ENCODE measurements around the gene CD46.

DNA sequence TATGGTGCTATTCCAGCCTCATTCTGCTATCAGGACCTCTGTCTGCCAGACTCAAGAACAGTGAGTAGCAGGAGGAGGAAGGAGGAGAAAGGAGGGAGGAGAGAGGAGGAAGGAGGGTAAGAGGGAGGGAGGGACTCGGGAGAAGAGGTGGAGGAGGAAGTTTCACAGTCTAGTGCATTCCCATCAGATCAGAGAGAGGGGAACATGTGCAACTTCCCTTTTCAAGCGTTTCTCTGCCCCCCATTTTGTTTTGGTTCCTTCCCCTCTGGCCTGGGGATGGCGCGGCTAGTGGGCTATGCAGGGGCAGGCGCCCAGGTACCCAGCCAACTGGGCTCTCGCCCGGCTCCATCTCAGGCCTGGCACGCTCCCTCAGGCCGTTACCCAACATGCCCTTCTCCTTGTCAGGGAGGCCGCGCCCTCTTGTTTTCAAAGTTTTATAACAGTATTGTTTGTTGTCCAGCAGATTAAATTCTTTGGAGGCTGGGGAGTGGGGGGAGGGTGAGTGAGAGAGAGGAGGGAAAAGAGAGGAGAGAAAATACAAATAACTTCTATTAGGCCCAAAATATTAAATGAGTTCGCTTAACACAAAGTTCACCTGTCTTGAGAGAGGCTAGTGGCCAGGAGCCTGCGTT lies 56.0 kb downstream of the CD46 start:
- TF ChIP-seq CTCF (IDR thresholded peaks at IDR 0.05 in 2 of 3, conservative IDR thresholded peaks at IDR 0.05 in 1 of 3; ENCODE audit: control insufficient read depth in 2 of 3, extremely low read depth in 1 of 3, insufficient read depth in 1 of 3, low read depth in 3 of 3, low read length in 3 of 3), result no peak
- TF ChIP-seq POLR2AphosphoS5 (IDR thresholded peaks at IDR 0.05; ENCODE audit: low read length), result no peak
- TF ChIP-seq JUND (IDR thresholded peaks at IDR 0.05; ENCODE audit: low read depth, low read length), result no peak
- TF ChIP-seq RAD21 (IDR thresholded peaks at IDR 0.05; ENCODE audit: insufficient read depth, low read depth, low read length), result no peak
- TF ChIP-seq RELA (IDR thresholded peaks at IDR 0.05; ENCODE audit: borderline replicate concordance, partially characterized antibody), result no peak
- TF ChIP-seq TAF1 (IDR thresholded peaks at IDR 0.05; ENCODE audit: borderline replicate concordance, low read depth, low read length), result no peak
- no peak for TF ChIP-seq EZH2 (IDR thresholded peaks at IDR 0.05; ENCODE audit: borderline replicate concordance, control insufficient read depth, low read depth, low read length)
- no peak for TF ChIP-seq SP1 (IDR thresholded peaks at IDR 0.05; ENCODE audit: low read depth, low read length)
- no peak for TF ChIP-seq BCL11A (IDR thresholded peaks at IDR 0.05; ENCODE audit: low read depth, low read length)
- TF ChIP-seq IKZF1 (conservative IDR thresholded peaks at IDR 0.05), result no peak
